SK-N-MC (cell line): ENCODE data around the gene SEC61A1.

ENCODE experiments used
- EZH2 ChIP-seq: fragments of 200-600 bp; sonication (generic); IDR thresholded peaks from one replicate; pipeline ENCODE4 v1.6.1; 2017; ENCODE audit warnings: antibody characterized with exemption
- FOXP2 ChIP-seq: optimal IDR thresholded peaks from 2 replicates; pipeline ENCODE3; 2011; ENCODE audit warnings: mild to moderate bottlenecking, moderate library complexity; ENCODE audit not compliant: insufficient read depth; ENCODE audit errors: extremely low read length, control extremely low read depth
- POLR2AphosphoS5 ChIP-seq: IDR thresholded peaks from 2 replicates; pipeline ENCODE4 v1.6.1; 2012; ENCODE audit warnings: mild to moderate bottlenecking, low read depth, low read length, borderline replicate concordance

- TF ChIP-seq POLR2AphosphoS5 (no peak), EZH2 (no peak), FOXP2 (no peak)
These were observed 22.7 kb downstream of the SEC61A1 start for GRCh38 chr3:128074851-128075521.
